Measurements from ENCODE around the gene PCDHA10.
"Not testable (repeated sequence)": the region's sequence is repeated elsewhere in the genome, so short reads cannot be mapped to it uniquely, and the experiment has no call there.

The PCDHA10 gene

DNA sequence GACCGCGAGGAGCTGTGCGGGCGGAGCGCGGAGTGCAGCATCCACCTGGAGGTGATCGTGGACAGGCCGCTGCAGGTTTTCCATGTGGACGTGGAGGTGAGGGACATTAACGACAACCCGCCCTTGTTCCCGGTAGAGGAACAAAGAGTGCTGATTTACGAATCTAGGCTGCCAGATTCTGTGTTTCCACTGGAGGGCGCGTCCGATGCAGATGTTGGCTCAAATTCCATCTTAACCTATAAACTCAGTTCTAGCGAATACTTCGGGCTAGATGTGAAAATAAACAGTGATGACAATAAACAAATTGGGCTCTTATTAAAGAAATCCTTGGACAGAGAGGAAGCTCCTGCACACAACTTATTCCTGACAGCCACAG is 27.3 kb upstream of the PCDHA10 start:
- H3K27me3 ChIP-seq (ENCODE audit: control insufficient read depth, insufficient read depth, low read length), result no peaks in the 10 kb centered on the region
- no peak overlapping the region for H3K4me3 ChIP-seq (ENCODE audit: low read depth, low read length)
- no peak overlapping the region for H3K27ac ChIP-seq

DNA sequence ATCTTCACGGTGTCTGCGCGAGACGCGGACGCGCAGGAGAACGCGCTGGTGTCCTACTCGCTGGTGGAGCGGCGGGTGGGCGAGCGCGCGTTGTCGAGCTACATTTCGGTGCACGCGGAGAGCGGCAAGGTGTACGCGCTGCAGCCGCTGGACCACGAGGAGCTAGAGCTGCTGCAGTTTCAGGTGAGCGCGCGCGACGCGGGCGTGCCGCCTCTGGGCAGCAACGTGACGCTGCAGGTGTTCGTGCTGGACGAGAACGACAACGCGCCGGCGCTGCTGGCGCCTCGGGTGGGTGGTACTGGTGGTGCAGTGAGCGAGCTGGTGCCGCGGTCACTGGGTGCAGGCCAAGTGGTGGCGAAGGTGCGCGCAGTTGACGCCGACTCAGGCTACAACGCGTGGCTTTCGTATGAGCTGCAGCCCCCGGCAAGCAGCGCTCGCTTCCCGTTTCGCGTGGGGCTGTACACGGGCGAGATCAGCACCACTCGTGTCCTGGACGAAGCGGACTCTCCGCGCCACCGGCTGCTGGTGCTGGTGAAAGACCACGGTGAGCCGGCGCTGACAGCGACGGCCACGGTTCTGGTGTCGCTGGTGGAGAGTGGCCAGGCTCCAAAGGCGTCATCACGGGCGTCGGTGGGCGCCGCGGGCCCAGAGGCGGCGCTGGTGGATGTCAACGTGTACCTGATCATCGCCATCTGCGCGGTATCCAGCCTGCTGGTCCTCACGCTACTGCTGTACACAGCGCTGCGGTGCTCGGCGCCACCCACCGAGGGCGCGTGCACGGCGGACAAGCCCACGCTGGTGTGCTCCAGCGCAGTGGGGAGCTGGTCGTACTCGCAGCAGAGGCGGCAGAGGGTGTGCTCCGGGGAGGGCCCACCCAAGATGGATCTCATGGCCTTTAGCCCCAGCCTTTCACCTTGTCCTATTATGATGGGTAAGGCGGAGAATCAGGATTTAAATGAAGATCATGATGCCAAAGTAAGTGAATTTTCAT is 25.9 kb upstream of the PCDHA10 start:
- H3K36me3 ChIP-seq (ENCODE audit: control insufficient read depth, insufficient read depth, low read length), result not testable (repeated sequence)

More for the DNA sequence above, 27.3 kb upstream of the PCDHA10 start:
- TF ChIP-seq, protein P1, sequence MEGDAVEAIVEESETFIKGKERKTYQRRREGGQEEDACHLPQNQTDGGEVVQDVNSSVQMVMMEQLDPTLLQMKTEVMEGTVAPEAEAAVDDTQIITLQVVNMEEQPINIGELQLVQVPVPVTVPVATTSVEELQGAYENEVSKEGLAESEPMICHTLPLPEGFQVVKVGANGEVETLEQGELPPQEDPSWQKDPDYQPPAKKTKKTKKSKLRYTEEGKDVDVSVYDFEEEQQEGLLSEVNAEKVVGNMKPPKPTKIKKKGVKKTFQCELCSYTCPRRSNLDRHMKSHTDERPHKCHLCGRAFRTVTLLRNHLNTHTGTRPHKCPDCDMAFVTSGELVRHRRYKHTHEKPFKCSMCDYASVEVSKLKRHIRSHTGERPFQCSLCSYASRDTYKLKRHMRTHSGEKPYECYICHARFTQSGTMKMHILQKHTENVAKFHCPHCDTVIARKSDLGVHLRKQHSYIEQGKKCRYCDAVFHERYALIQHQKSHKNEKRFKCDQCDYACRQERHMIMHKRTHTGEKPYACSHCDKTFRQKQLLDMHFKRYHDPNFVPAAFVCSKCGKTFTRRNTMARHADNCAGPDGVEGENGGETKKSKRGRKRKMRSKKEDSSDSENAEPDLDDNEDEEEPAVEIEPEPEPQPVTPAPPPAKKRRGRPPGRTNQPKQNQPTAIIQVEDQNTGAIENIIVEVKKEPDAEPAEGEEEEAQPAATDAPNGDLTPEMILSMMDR (IDR thresholded peaks at IDR 0.05), result no peak
- Histone ChIP-seq H3K4me2 (ENCODE audit: low read length) (no peak overlapping the region), H3K79me2 (no peaks in the 10 kb centered on the region), H3K9me3 (ENCODE audit: control insufficient read depth, low read length) (peaks cover 3% of the 10 kb centered on the region), H3K36me3 (ENCODE audit: control insufficient read depth, insufficient read depth, low read length) (no peaks in the 10 kb centered on the region), H3K4me1 (no peaks in the 10 kb centered on the region), H2AFZ (no peak overlapping the region), H3K9ac (no peak overlapping the region)

DNA sequence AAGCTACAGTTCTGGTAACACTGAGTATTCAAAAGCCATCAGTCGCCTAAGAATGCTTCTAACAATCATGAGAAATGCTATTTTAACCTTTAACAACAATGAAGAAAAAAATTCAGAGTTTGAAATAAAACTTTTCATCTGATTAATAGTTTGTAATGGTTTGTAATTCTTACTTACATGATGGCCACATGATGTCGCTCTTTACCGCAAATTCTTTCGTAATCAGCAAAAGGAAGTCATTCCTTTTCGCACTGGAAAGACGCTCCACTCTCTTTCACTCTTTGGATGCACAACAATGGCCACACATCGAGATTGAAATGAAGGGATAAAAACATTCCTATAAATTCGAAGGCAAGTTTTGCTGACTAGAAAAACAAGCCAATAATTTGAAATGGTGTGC is 21.7 kb upstream of the PCDHA10 start, which contains the start of gene PCDHA7:
Gene PCDHA7, plus strand, starts transcription at position 277 of the 400 bp plus-strand sequence. Its CDS starts 115 bp downstream, at position 392.
- Histone ChIP-seq H3K9me3 (ENCODE audit: control insufficient read depth, low read length) (no peaks in the 10 kb centered on the region), H3K27ac (no peak within 1 kb of the TSS), H3K9ac (no peak within 1 kb of the TSS), H3K36me3 (ENCODE audit: control insufficient read depth, insufficient read depth, low read length) (no peaks in the 10 kb centered on the region), H3K4me1 (no peaks in the 10 kb centered on the region), H3K79me2 (no peaks in the 10 kb centered on the region), H3K27me3 (ENCODE audit: control insufficient read depth, insufficient read depth, low read length) (no peaks in the 10 kb centered on the region), H2AFZ (no peak within 1 kb of the TSS), H3K4me2 (ENCODE audit: low read length) (no peak within 1 kb of the TSS), H3K4me3 (ENCODE audit: low read depth, low read length) (no peak within 1 kb of the TSS)
- TF ChIP-seq, protein P1 (IDR thresholded peaks at IDR 0.05), result no peak

More for the DNA sequence above, 25.9 kb upstream of the PCDHA10 start:
- not testable (repeated sequence) for H3K4me1 ChIP-seq; H3K79me2 ChIP-seq; H2AFZ ChIP-seq; H3K27ac ChIP-seq; H3K27me3 ChIP-seq (ENCODE audit: control insufficient read depth, insufficient read depth, low read length); H3K4me2 ChIP-seq (ENCODE audit: low read length); H3K9me3 ChIP-seq (ENCODE audit: control insufficient read depth, low read length); H3K4me3 ChIP-seq (ENCODE audit: low read depth, low read length); H3K9ac ChIP-seq

DNA sequence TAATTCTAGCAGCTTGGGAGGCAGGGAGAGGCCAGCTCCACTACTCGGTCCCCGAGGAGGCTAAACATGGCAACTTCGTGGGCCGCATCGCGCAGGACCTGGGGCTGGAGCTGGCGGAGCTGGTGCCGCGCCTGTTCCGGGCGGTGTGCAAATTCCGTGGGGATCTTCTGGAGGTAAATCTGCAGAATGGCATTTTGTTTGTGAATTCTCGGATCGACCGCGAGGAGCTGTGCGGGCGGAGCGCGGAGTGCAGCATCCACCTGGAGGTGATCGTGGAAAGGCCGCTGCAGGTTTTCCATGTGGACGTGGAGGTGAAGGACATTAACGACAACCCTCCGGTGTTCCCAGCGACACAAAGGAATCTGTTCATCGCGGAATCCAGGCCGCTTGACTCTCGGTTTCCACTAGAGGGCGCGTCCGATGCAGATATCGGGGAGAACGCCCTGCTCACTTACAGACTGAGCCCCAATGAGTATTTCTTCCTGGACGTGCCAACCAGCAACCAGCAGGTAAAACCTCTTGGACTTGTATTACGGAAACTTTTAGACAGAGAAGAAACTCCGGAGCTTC is 21.2 kb upstream of the PCDHA10 start:
- H3K4me2 ChIP-seq (ENCODE audit: low read length); H3K9me3 ChIP-seq (ENCODE audit: control insufficient read depth, low read length); H3K4me3 ChIP-seq (ENCODE audit: low read depth, low read length); H3K27me3 ChIP-seq (ENCODE audit: control insufficient read depth, insufficient read depth, low read length); H3K4me1 ChIP-seq; H3K9ac ChIP-seq; H3K36me3 ChIP-seq (ENCODE audit: control insufficient read depth, insufficient read depth, low read length); H3K79me2 ChIP-seq; H3K27ac ChIP-seq; H2AFZ ChIP-seq: not testable (repeated sequence)

DNA sequence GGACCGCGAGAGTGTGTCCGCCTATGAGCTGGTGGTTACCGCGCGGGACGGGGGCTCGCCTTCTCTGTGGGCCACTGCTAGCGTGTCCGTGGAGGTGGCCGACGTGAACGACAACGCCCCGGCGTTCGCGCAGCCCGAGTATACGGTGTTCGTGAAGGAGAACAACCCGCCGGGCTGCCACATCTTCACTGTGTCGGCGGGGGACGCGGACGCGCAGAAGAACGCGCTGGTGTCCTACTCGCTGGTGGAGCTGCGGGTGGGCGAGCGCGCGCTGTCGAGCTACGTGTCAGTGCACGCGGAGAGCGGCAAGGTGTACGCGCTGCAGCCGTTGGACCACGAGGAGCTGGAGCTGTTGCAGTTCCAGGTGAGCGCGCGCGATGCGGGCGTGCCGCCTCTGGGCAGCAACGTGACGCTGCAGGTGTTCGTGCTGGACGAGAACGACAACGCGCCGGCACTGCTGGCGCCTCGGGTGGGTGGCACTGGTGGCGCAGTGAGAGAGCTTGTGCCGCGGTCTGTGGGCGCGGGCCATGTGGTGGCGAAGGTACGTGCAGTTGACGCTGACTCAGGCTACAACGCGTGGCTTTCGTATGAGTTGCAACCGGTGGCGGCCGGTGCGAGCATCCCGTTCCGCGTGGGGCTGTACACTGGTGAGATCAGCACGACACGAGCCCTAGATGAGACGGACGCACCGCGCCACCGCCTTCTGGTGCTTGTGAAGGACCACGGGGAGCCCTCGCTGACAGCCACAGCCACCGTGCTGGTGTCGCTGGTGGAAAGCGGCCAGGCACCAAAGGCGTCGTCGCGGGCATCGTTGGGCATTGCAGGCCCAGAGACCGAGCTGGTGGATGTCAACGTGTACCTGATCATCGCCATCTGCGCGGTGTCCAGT is 19.8 kb upstream of the PCDHA10 start:
- TF ChIP-seq, protein P1 (IDR thresholded peaks at IDR 0.05), result no peak
- H3K36me3 ChIP-seq (ENCODE audit: control insufficient read depth, insufficient read depth, low read length), result no peaks in the 10 kb centered on the region
- no peak overlapping the region for H3K4me2 ChIP-seq (ENCODE audit: low read length)
- no peak overlapping the region for H3K4me3 ChIP-seq (ENCODE audit: low read depth, low read length)
- H3K79me2 ChIP-seq, result no peaks in the 10 kb centered on the region
- H3K4me1 ChIP-seq, result no peaks in the 10 kb centered on the region
- H3K9me3 ChIP-seq (ENCODE audit: control insufficient read depth, low read length), result no peaks in the 10 kb centered on the region
- no peak overlapping the region for H3K27ac ChIP-seq
- H3K27me3 ChIP-seq (ENCODE audit: control insufficient read depth, insufficient read depth, low read length), result no peaks in the 10 kb centered on the region
- H3K9ac ChIP-seq, result no peak overlapping the region
- H2AFZ ChIP-seq, result no peak overlapping the region
